ENCODE measurements around the gene SLC6A17. TPM values are rescaled to one million over a fixed set of nuclear protein-coding genes. Genes with fewer than 3 reads are reported as not detected.

SLC6A17 gene
- total and polyA plus RNA-seq, 2 donors (not counting 3 experiments of a cell fraction or from before 2014, with no cell fraction given), result 0.03 TPM; not detected in 1

- POLR2A ChIA-PET, result no interaction called here
- H3K4me3 ChIP-seq (replicated peaks in 1 of 3; ENCODE audit: insufficient read depth in 1 of 3, low read depth in 1 of 3, low read length in 3 of 3), result no peak overlapping the region
- TF ChIP-seq EZH2 (IDR thresholded peaks at IDR 0.05; ENCODE audit: borderline replicate concordance, low read depth, low read length, severe bottlenecking) (no peak), GATA2 (IDR thresholded peaks at IDR 0.05; ENCODE audit: insufficient read depth, insufficient read length, low read depth, low read length) (no peak), FOS (IDR thresholded peaks at IDR 0.05; ENCODE audit: borderline replicate concordance, insufficient read depth, low read length) (no peak), POLR2AphosphoS5 (IDR thresholded peaks at IDR 0.05; ENCODE audit: insufficient read depth, low read depth, low read length) (no peak), POLR2A (IDR thresholded peaks at IDR 0.05; ENCODE audit: low read depth, low read length) (no peak), CTCF (IDR thresholded peaks at IDR 0.05; ENCODE audit: extremely low read depth in 1 of 2, insufficient read depth in 1 of 2, low read depth in 1 of 2, low read length in 2 of 2) (no peak), MYC (IDR thresholded peaks at IDR 0.05; ENCODE audit: low read depth, low read length) (no peak), JUN (IDR thresholded peaks at IDR 0.05; ENCODE audit: borderline replicate concordance, insufficient read depth, insufficient read length, low read depth) (no peak)
- TF ChIP-seq, protein P1, sequence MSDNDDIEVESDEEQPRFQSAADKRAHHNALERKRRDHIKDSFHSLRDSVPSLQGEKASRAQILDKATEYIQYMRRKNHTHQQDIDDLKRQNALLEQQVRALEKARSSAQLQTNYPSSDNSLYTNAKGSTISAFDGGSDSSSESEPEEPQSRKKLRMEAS (IDR thresholded peaks at IDR 0.05; ENCODE audit: insufficient read depth, insufficient read length), result no peak
- dilution Hi-C loops (cut with MboI; ENCODE audit: extremely low pct_ligation_motif_present, low sequenced_read_pairs) (no loop called here), intact Hi-C loops (cut with micrococcal nuclease) (no loop called here)
- H2AFZ ChIP-seq (ENCODE audit: low read depth, low read length), result no peak overlapping the region
- H3K27ac ChIP-seq (ENCODE audit: insufficient read depth, low read depth, low read length), result no peak overlapping the region
- H3K79me2 ChIP-seq (ENCODE audit: control insufficient read depth, insufficient read depth, low read length), result no peaks in the 10 kb centered on the region
- FAIRE-seq (no peak), DNase-seq (ENCODE audit: low read depth, low spot score) (no peak)
- no peaks in the 10 kb centered on the region for H3K9me3 ChIP-seq (replicated peaks; ENCODE audit: control insufficient read depth, insufficient read depth, low read length)
- no peak overlapping the region for H3K9ac ChIP-seq (replicated peaks; ENCODE audit: extremely low read depth, insufficient read depth, low read length)
- H3K4me2 ChIP-seq (ENCODE audit: insufficient read depth, low read length), result no peak overlapping the region
- no peaks in the 10 kb centered on the region for H4K20me1 ChIP-seq (replicated peaks; ENCODE audit: control insufficient read depth, extremely low read depth, insufficient read depth, low read length)
- CTCF ChIA-PET, result interaction anchor here (0.7 to 3.7 kb wide), 2 partner anchors 12 to 92 kb away, joined by 3 to 23 read pairs; partner anchors contain the start of gene KCNC4
- no peaks in the 10 kb centered on the region for H3K4me1 ChIP-seq (ENCODE audit: control insufficient read depth, extremely low read depth, insufficient read depth, low read length)
- H3K36me3 ChIP-seq (ENCODE audit: control insufficient read depth in 2 of 2, extremely low read depth in 1 of 2, insufficient read depth in 2 of 2, low read length in 2 of 2), result peaks cover 0 to 5% of the 10 kb centered on the region in 2 experiments
- BruUV-seq (replicated peaks), result no TSS peak
- no peaks in the 10 kb centered on the region for H3K27me3 ChIP-seq (ENCODE audit: control insufficient read depth in 2 of 2, insufficient read depth in 2 of 2, low read length in 2 of 2)
- no peaks in the 10 kb centered on the region for H3K9me1 ChIP-seq (replicated peaks; ENCODE audit: control insufficient read depth, extremely low read depth, insufficient read depth, low read length)
Observed at GRCh38 chr1:110220324-110220723, 70.0 kb downstream of the SLC6A17 start.
